K562 treated with DMSO at 1 percent for 12 hours (cell line): ENCODE measurements around the gene SIGLEC5. TPM values are rescaled to one million over a fixed set of nuclear protein-coding genes. Genes with fewer than 3 reads are reported as not detected.

Experiments used
- total RNA-seq: library from RNA; unstranded; fragments of 300-600 nt; gene quantifications from 2 replicates; pipeline ENCODE4 v1.2.3, GENCODE V29; 2022; ENCODE audit not compliant: insufficient read depth

SIGLEC5 gene
- total RNA-seq = 0.99 TPM in 1 of 2 replicates, not detected in the other

GRCh38 chr19:51630315-51630714 lies at the start of gene SIGLEC5:
SIGLEC5 (minus strand) TSS chr19:51630401; CDS start chr19:51630335, 66 bp downstream.

GRCh38 chr19:51646730-51647129 lies 16.5 kb upstream of the SIGLEC5 start, which contains the start of gene SIGLEC14:
SIGLEC14 (minus strand) TSS chr19:51646825; CDS start chr19:51646759, 66 bp downstream.

DNA sequence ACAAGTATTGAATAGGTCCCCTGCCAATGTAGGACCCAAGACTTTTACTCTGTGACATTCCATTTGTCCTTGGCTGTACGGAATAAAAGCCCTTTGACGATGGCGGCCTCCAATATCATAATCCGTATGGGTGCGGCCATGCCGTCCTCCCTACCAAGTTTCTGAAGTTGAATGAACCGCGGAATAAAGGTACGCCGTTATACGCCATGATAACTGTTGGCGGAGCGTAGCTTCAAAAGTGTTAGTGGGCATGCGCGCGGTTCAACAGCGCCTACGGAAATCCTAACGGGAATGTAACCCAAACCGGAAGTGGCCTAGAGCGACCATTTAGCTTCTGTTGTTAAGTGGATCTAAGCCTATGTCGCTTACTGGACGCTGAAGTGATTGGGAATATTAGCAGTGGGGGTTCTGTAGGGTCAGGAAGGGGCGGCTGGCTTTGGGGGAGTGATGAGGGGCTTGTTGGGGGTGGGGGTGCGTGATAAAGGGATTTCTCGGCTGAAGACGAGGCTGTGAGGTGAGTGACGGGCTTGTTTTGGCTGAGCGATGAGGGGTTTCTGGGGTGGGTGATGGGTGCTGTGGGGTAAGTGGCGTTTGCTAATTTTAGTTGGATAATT lies 59.1 kb downstream of the SIGLEC5 start, which contains the start of gene ZNF175:
ZNF175 (plus strand) TSS at position 322 of the 614 bp plus-strand sequence. CDS start 2,047 bp downstream, outside the sequence.

Other genes starting within 250 kb of the SIGLEC5 start
- not detected in 2 replicates for gene LIM2, start 242.4 kb downstream of the SIGLEC5 start, total RNA-seq
- gene C19orf84, start 239.8 kb downstream of the SIGLEC5 start, total RNA-seq = 1.2 and 4.2 TPM in 2 replicates
- gene SIGLEC10, start 212.8 kb downstream of the SIGLEC5 start, total RNA-seq = 0.77 TPM in 1 of 2 replicates, not detected in the other
- 0.26 and 0.70 TPM in 2 replicates for gene SIGLEC8, start 171.9 kb downstream of the SIGLEC5 start, total RNA-seq
- gene CEACAM18, start 151.9 kb downstream of the SIGLEC5 start, total RNA-seq = not detected in 2 replicates
- 1.2 and 1.4 TPM in 2 replicates for gene SIGLEC12, start 128.6 kb downstream of the SIGLEC5 start, total RNA-seq
- 7.9 and 20.2 TPM in 2 replicates for gene SIGLEC6, start 98.7 kb downstream of the SIGLEC5 start, total RNA-seq
- gene ZNF175, start 59.1 kb downstream of the SIGLEC5 start, total RNA-seq = 4.7 and 15.7 TPM in 2 replicates
- not detected in 2 replicates for gene SIGLEC14, start 16.4 kb upstream of the SIGLEC5 start, total RNA-seq
- gene SPACA6, start 62.9 kb upstream of the SIGLEC5 start, total RNA-seq = 17.0 and 35.0 TPM in 2 replicates
- gene HAS1, start 93.6 kb upstream of the SIGLEC5 start, total RNA-seq = not detected in 2 replicates
- gene FPR1, start 121.5 kb upstream of the SIGLEC5 start, total RNA-seq = not detected in 2 replicates
- gene FPR2, start 130.8 kb upstream of the SIGLEC5 start, total RNA-seq = 1.0 TPM in 1 of 2 replicates, not detected in the other
- gene FPR3, start 164.8 kb upstream of the SIGLEC5 start, total RNA-seq = 0.69 TPM in 1 of 2 replicates, not detected in the other